ENCODE data around the gene ZSWIM8.
"Not testable (repeated sequence)": the region's sequence is repeated elsewhere in the genome, so short reads cannot be mapped to it uniquely, and the experiment has no call there.

The ZSWIM8 gene

GRCh38 chr10:73827346-73828089 is 42.1 kb downstream of the ZSWIM8 start:
- Mint-ChIP-seq H3K27ac (no peak overlapping the region), H3K27me3 (ENCODE audit: low read depth) (no peaks in the 10 kb centered on the region), H3K9me3 (no peaks in the 10 kb centered on the region), H3K36me3 (ENCODE audit: low read depth) (peaks cover 10% of the 10 kb centered on the region), H3K4me3 (no peak overlapping the region), H3K4me1 (ENCODE audit: low read depth) (peaks cover under 1% of the 10 kb centered on the region)

- H3K9me3 Mint-ChIP-seq: no peaks in the 10 kb centered on the region
- no peaks in the 10 kb centered on the region for H3K4me1 Mint-ChIP-seq (ENCODE audit: low read depth)
- H3K27ac Mint-ChIP-seq: no peak overlapping the region
- no peak overlapping the region for H3K4me3 Mint-ChIP-seq
- H3K27me3 Mint-ChIP-seq (ENCODE audit: low read depth): no peaks in the 10 kb centered on the region
- H3K36me3 Mint-ChIP-seq (ENCODE audit: low read depth): peaks cover 7% of the 10 kb centered on the region
Measured at GRCh38 chr10:73828161-73828560, 42.8 kb downstream of the ZSWIM8 start.

DNA sequence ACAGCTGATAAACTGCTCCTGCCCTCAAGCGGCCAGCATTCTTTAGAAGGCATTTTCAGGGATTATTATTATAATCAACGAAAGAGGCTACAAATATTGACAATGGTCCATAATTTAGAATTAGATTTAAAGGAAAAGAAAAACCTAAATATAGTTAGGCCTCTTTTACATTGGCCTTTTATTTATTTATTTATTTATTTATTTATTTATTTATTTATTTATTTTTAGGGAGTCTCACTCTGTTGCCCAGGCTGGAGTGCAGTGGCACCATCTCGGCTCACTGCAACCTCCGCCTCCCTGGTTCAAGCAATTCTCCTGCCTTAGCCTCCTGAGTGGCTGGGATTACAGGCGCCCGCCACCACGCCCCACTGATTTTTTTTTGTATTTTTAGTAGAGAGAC is 43.7 kb downstream of the ZSWIM8 start:
- not testable (repeated sequence) for H3K27me3 Mint-ChIP-seq (ENCODE audit: low read depth); H3K4me3 Mint-ChIP-seq; H3K9me3 Mint-ChIP-seq; H3K4me1 Mint-ChIP-seq (ENCODE audit: low read depth); H3K27ac Mint-ChIP-seq; H3K36me3 Mint-ChIP-seq (ENCODE audit: low read depth)

DNA sequence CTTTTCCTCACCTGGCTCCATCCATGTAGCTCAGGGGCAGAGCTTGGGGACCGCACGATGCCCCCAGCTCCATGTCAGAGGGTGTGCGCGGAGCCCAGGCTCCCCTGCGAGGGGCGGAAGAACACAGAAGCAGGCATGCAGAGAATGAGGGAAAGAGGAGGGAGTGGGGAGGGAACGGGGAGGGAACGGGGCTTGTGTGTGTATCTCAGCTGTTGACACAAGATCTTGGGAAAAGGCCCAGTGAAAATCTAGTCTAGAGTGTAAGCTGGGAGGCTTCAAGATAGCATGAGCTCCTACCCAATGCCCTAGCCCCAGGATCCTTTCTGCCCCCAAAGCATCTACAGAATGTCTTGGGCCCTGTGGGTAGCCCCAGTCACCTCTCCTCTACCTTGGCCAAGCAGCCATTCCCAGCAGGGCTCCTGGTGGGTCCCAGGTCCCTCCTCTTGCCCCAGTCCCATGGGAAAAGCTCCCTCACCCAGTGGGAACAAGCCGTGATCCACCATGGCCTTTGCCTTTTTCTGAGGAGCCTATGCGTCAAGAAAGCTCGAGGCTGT is 51.1 kb downstream of the ZSWIM8 start:
- no peaks in the 10 kb centered on the region for H3K27me3 Mint-ChIP-seq (ENCODE audit: low read depth)
- no peak overlapping the region for H3K4me3 Mint-ChIP-seq
- H3K9me3 Mint-ChIP-seq: no peaks in the 10 kb centered on the region
- H3K4me1 Mint-ChIP-seq (ENCODE audit: low read depth): peaks cover 3% of the 10 kb centered on the region
- peaks cover 26% of the 10 kb centered on the region for H3K36me3 Mint-ChIP-seq (ENCODE audit: low read depth)
- H3K27ac Mint-ChIP-seq: no peak overlapping the region

DNA sequence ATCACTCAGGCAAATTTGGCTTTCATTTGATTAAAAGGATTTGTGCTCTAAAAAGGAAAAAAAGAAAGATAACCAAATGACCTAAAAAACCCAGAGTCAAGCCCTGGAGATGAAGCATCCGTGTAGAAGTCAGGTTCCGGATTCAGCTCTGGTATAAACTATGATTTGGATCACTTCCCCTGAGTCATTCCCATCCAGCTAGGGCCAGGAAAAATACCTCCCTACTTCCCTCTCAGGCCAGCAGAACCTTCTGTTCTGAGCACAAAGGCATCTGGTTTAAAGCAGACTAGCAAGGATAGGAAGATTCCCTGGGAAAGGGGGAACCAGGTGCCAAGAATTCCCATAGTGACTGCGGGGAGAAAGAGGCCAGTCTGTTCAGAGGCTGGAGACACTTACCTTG is 51.7 kb downstream of the ZSWIM8 start:
- Mint-ChIP-seq H3K27ac (no peak overlapping the region), H3K36me3 (ENCODE audit: low read depth) (peaks cover 30% of the 10 kb centered on the region), H3K4me3 (no peak overlapping the region), H3K4me1 (ENCODE audit: low read depth) (peaks cover 3% of the 10 kb centered on the region), H3K9me3 (no peaks in the 10 kb centered on the region), H3K27me3 (ENCODE audit: low read depth) (no peaks in the 10 kb centered on the region)

- no peak overlapping the region for H3K27ac Mint-ChIP-seq
- peaks cover 32% of the 10 kb centered on the region for H3K36me3 Mint-ChIP-seq (ENCODE audit: low read depth)
- no peak overlapping the region for H3K4me3 Mint-ChIP-seq
- H3K4me1 Mint-ChIP-seq (ENCODE audit: low read depth): peaks cover 3% of the 10 kb centered on the region
- H3K9me3 Mint-ChIP-seq: no peaks in the 10 kb centered on the region
- no peaks in the 10 kb centered on the region for H3K27me3 Mint-ChIP-seq (ENCODE audit: low read depth)
Measured at GRCh38 chr10:73838008-73838567, 52.7 kb downstream of the ZSWIM8 start.

DNA sequence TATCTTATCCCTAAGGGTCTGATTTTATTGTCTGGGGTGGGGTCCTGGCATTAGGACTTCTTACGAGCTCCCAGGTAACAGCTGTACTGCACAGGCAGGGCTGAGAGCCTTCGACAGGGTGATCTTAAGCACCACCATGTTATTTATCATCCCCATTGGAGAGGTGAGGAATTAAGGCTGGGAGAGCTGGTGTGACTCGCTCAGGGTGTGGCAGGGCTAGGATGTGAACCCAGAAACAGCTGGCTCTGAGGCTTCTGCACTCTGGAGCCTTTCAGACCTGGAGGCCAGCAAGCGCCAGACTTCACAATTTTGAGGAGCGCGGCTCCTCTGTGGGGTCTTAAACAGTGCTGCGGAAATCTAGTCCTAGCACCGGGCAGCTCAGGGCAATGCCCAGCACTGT is 53.4 kb downstream of the ZSWIM8 start:
- no peak overlapping the region for H3K4me3 Mint-ChIP-seq

GRCh38 chr10:73839276-73839966 is 54.0 kb downstream of the ZSWIM8 start:
- peaks cover 37% of the 10 kb centered on the region for H3K36me3 Mint-ChIP-seq (ENCODE audit: low read depth)
- H3K27ac Mint-ChIP-seq: no peak overlapping the region
- H3K4me3 Mint-ChIP-seq: no peak overlapping the region

More for the DNA sequence above, 53.4 kb downstream of the ZSWIM8 start:
- Mint-ChIP-seq H3K27ac (no peak overlapping the region), H3K4me1 (ENCODE audit: low read depth) (peaks cover 3% of the 10 kb centered on the region), H3K36me3 (ENCODE audit: low read depth) (peaks cover 37% of the 10 kb centered on the region), H3K9me3 (no peaks in the 10 kb centered on the region), H3K27me3 (ENCODE audit: low read depth) (no peaks in the 10 kb centered on the region)

GRCh38 chr10:73840056-73840402 is 54.6 kb downstream of the ZSWIM8 start:
- Mint-ChIP-seq H3K36me3 (ENCODE audit: low read depth) (peaks cover 39% of the 10 kb centered on the region), H3K27ac (no peak overlapping the region), H3K9me3 (no peaks in the 10 kb centered on the region), H3K27me3 (ENCODE audit: low read depth) (no peaks in the 10 kb centered on the region), H3K4me1 (ENCODE audit: low read depth) (no peaks in the 10 kb centered on the region), H3K4me3 (no peak overlapping the region)

More at GRCh38 chr10:73839276-73839966, 54.0 kb downstream of the ZSWIM8 start:
- Mint-ChIP-seq H3K27me3 (ENCODE audit: low read depth) (no peaks in the 10 kb centered on the region), H3K9me3 (no peaks in the 10 kb centered on the region), H3K4me1 (ENCODE audit: low read depth) (peaks cover 3% of the 10 kb centered on the region)

GRCh38 chr10:73840403-73841060 is 55.1 kb downstream of the ZSWIM8 start:
- no peak overlapping the region for H3K27ac Mint-ChIP-seq
- H3K4me3 Mint-ChIP-seq: no peak overlapping the region
- H3K4me1 Mint-ChIP-seq (ENCODE audit: low read depth): no peaks in the 10 kb centered on the region
- H3K27me3 Mint-ChIP-seq (ENCODE audit: low read depth): no peaks in the 10 kb centered on the region
- H3K36me3 Mint-ChIP-seq (ENCODE audit: low read depth): peaks cover 38% of the 10 kb centered on the region
- H3K9me3 Mint-ChIP-seq: no peaks in the 10 kb centered on the region

DNA sequence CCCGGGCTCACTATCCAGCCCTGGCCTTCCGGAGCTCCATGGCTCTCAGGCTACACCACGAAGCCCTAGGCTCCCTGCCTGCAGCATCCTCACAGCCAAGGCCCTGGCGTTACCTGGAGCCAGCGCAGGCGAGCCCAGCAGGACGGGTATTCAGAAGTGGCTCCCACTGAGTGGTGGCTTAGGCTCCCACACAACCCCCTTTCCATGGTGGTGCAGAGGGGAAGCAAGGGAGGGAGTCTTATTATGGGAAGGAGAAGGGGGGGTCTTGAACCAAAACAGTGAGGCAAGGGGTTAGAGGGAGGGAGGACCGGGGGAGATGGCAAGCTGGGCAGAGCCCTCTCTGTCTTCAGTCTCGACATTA is 55.6 kb downstream of the ZSWIM8 start:
- Mint-ChIP-seq H3K27ac (no peak overlapping the region), H3K4me3 (no peak overlapping the region), H3K36me3 (ENCODE audit: low read depth) (peaks cover 42% of the 10 kb centered on the region), H3K4me1 (ENCODE audit: low read depth) (no peaks in the 10 kb centered on the region), H3K27me3 (ENCODE audit: low read depth) (no peaks in the 10 kb centered on the region), H3K9me3 (no peaks in the 10 kb centered on the region)

- H3K27ac Mint-ChIP-seq: no peak overlapping the region
- H3K36me3 Mint-ChIP-seq (ENCODE audit: low read depth): peaks cover 44% of the 10 kb centered on the region
- no peaks in the 10 kb centered on the region for H3K4me1 Mint-ChIP-seq (ENCODE audit: low read depth)
- H3K9me3 Mint-ChIP-seq: no peaks in the 10 kb centered on the region
- H3K27me3 Mint-ChIP-seq (ENCODE audit: low read depth): no peaks in the 10 kb centered on the region
- H3K4me3 Mint-ChIP-seq: no peak overlapping the region
Measured at GRCh38 chr10:73841526-73842285, 56.3 kb downstream of the ZSWIM8 start.

GRCh38 chr10:73842349-73842748 is 56.9 kb downstream of the ZSWIM8 start:
- no peaks in the 10 kb centered on the region for H3K4me1 Mint-ChIP-seq (ENCODE audit: low read depth)
- no peak overlapping the region for H3K4me3 Mint-ChIP-seq
- H3K27ac Mint-ChIP-seq: no peak overlapping the region
- H3K36me3 Mint-ChIP-seq (ENCODE audit: low read depth): peaks cover 44% of the 10 kb centered on the region
- H3K9me3 Mint-ChIP-seq: no peaks in the 10 kb centered on the region
- no peaks in the 10 kb centered on the region for H3K27me3 Mint-ChIP-seq (ENCODE audit: low read depth)

DNA sequence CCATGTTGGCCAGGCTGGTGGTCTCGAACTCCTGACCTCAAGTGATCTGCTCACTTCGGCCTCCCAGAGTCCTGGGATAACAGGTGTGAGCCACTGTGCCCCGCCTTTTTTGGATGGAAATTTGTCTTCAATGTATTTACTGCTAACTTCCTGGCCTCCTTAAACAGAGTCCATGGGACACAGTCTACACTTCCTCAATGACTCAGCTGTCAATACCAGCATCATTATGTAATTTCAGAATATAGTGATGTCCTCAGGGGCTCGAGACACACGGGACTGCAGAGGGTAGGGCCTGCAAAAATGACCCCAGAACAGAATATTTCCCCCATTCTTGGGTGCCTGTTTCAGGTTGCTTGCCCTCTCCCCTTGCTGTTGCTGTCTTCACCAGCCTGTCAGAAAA is 57.9 kb downstream of the ZSWIM8 start:
- Mint-ChIP-seq H3K27me3 (ENCODE audit: low read depth) (no peaks in the 10 kb centered on the region), H3K36me3 (ENCODE audit: low read depth) (peaks cover 48% of the 10 kb centered on the region), H3K27ac (no peak overlapping the region), H3K4me3 (no peak overlapping the region), H3K9me3 (no peaks in the 10 kb centered on the region), H3K4me1 (ENCODE audit: low read depth) (no peaks in the 10 kb centered on the region)

All from T-helper 1 cell treated with Interleukin-12 subunit alpha and Interleukin-12 subunit beta and Interleukin-4 antibody, amounts not matched to agents 30 μg/mL and 1 μg/mL, for 36 hours (primary cell).